ENCODE data around the gene DENND5B. TPM values are rescaled to one million over a fixed set of nuclear protein-coding genes. Genes with fewer than 3 reads are reported as not detected.
"Not testable (repeated sequence)": the region's sequence is repeated elsewhere in the genome, so short reads cannot be mapped to it uniquely, and the experiment has no call there.

Gene DENND5B
- total and polyA plus RNA-seq, 5 donors: 9.6 to 38.7 (median 37.1) TPM

DNA sequence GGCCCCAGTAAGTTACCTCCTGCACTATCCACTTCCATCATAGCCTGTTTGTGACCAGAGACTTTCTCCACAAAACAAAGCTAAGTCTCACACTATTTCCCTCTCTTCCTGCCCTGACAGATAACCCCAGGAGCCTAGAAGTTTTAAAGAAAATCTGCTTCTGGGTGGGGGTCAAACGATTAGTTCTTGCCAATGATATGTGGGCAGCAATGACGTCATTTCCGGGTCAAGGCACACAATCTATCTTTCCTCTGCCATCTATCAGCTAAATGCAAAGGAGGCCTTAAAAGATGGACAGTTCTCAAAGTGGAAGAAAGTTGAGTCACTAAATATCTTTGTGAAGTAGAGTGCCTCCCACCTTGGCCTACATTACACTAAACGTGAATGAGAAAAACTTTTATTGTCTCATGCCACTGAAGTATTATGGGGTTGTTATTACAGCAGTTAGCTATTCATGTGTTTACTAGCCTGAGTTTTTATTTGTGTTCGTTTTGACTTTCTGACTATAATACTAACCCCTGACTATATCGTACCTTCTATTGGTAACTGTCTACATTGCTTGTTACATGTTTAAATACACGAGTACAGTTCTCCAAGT, 86.2 kb downstream of the DENND5B start:
- DNase-seq: no peak
- H3K9me3 ChIP-seq (ENCODE audit: control insufficient read depth, low read length): no peaks in the 10 kb centered on the region
- WGBS: 87% methylated on average over 7 of the region's 7 CpGs
- intact Hi-C loops (cut with DNase I): no loop called here
- ATAC-seq: no peak
- peaks cover 1% of the 10 kb centered on the region for H3K4me1 ChIP-seq (ENCODE audit: control insufficient read depth, insufficient read depth, low read length)
- no peak overlapping the region for H3K27ac ChIP-seq (ENCODE audit: low read length)
- H3K27me3 ChIP-seq (ENCODE audit: control insufficient read depth, insufficient read depth): no peaks in the 10 kb centered on the region
- no peak overlapping the region for H3K4me3 ChIP-seq (ENCODE audit: low read length)

DNA sequence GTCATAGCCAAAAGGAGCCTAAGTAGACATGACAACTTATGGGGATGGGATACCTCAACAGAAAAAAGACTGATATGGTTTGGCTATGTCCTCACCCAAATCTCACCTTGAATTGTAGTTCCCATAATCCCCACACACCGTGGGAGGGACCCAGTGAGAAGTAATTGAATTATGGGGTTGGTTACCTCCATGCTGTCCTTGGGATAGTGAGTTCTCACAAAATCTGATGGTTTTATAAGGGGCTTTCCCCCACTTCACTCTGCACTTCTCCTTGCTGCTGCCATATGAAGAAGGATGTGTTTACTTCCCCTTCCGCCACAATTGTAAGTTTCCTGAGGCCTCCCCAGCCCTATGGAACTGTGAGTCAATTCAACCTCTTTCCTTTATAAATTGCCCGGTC, 89.9 kb downstream of the DENND5B start:
- H3K27me3 ChIP-seq (ENCODE audit: control insufficient read depth, insufficient read depth); H3K9me3 ChIP-seq (ENCODE audit: control insufficient read depth, low read length); H3K4me1 ChIP-seq (ENCODE audit: control insufficient read depth, insufficient read depth, low read length); H3K4me3 ChIP-seq (ENCODE audit: low read length); DNase-seq; ATAC-seq; intact Hi-C loops (cut with DNase I); H3K27ac ChIP-seq (ENCODE audit: low read length): not testable (repeated sequence)
- 93% methylated on average over 3 of the region's 3 CpGs for WGBS

DNA sequence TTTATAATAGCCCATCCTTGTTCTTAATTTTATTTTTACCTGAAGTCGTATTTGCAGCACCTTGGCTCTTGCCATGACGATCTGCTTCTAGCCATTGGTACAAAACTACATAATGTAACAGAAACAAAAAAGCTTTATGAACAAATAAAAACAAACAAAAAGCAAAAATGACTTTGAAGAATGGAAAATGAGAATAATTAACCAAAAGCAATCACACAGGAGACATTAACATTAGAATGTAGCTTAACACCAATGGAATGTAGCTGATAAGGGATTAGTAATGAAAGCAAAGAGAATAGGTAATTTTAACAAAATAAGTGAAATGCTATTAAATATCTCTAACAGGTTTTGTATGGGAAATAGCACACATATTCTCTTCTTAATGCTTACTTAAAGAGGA, 91.4 kb downstream of the DENND5B start:
- intact Hi-C loops (cut with DNase I): no loop called here

DNA sequence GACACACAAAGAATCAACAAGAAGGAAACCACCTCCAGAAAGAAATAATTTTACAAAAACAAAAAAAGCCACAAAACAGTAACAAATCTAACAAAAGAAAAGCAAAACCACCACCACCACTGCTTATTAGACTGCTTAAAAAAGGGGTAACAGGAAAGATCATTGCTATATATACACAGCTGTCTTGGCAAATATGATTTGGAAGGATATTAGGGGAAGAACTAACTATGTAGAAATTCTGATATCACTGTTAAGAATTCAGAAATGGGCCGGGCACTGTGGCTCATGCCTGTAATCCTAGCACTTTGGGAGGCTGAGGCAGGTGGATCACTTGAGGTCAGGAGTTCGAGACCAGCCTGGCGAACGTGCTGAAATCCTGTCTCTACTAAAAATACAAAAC, 92.5 kb downstream of the DENND5B start:
- WGBS: 79% methylated on average over 4 of the region's 4 CpGs
- Histone ChIP-seq H3K4me3 (ENCODE audit: low read length) (no peak overlapping the region), H3K9me3 (ENCODE audit: control insufficient read depth, low read length) (no peaks in the 10 kb centered on the region), H3K4me1 (ENCODE audit: control insufficient read depth, insufficient read depth, low read length) (peaks cover 3% of the 10 kb centered on the region), H3K27me3 (ENCODE audit: control insufficient read depth, insufficient read depth) (no peaks in the 10 kb centered on the region), H3K27ac (ENCODE audit: low read length) (no peak overlapping the region)
- DNase-seq: no peak
- intact Hi-C loops (cut with DNase I): no loop called here
- ATAC-seq: no peak

More for the DNA sequence above, 91.4 kb downstream of the DENND5B start:
- DNase-seq (no peak), ATAC-seq (no peak)
- no peaks in the 10 kb centered on the region for H3K9me3 ChIP-seq (ENCODE audit: control insufficient read depth, low read length)
- WGBS: 92% methylated on average over 2 of the region's 2 CpGs
- H3K4me1 ChIP-seq (ENCODE audit: control insufficient read depth, insufficient read depth, low read length): peaks cover 3% of the 10 kb centered on the region
- H3K27ac ChIP-seq (ENCODE audit: low read length): no peak overlapping the region
- no peak overlapping the region for H3K4me3 ChIP-seq (ENCODE audit: low read length)
- no peaks in the 10 kb centered on the region for H3K27me3 ChIP-seq (ENCODE audit: control insufficient read depth, insufficient read depth)

DNA sequence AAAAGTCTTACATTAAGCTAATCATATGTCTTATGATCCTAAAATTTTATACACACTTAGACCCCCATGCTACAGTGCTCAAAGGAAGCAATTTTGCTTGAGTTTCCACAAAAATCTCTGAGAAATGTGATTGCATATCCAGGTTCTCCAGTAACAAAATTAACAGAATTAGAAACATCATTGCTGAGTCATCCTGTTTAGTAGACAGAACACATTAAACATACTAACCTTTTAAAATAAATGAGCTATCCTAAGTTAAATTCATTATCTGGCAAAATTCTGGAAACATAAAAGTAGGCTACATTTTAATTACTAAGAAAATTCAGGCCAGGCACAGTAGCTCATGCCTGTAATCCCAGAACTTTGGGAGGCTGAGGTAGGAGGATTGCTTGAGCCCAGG, 94.7 kb downstream of the DENND5B start:
- Histone ChIP-seq H3K9me3 (ENCODE audit: control insufficient read depth, low read length) (no peaks in the 10 kb centered on the region), H3K4me1 (ENCODE audit: control insufficient read depth, insufficient read depth, low read length) (peaks cover 1% of the 10 kb centered on the region), H3K27me3 (ENCODE audit: control insufficient read depth, insufficient read depth) (no peaks in the 10 kb centered on the region), H3K4me3 (ENCODE audit: low read length) (no peak overlapping the region), H3K27ac (ENCODE audit: low read length) (no peak overlapping the region)
- DNase-seq (no peak), ATAC-seq (no peak)
- intact Hi-C loops (cut with DNase I): no loop called here

DNA sequence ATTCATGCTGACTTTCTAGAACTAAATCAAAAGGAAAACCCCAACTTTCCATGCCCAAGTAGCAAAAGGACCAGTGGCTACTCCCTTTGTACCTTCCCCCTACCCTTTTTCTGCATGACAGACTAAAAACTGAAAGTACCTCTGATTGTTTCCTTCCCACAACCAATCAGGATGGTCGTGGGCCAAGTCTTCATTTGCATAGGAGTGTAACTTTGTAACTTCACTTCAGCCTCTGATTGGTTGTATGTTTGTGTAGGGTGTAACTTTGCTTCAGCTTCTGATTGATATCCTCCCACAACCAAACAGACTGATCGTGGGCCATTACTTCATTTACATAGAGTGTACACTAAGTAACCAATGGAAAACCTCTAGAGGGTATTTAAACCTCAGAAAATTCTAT, 96.5 kb downstream of the DENND5B start:
- Histone ChIP-seq H3K4me1 (ENCODE audit: control insufficient read depth, insufficient read depth, low read length) (peaks cover 1% of the 10 kb centered on the region), H3K4me3 (ENCODE audit: low read length) (no peak overlapping the region), H3K27ac (ENCODE audit: low read length) (no peak overlapping the region), H3K9me3 (ENCODE audit: control insufficient read depth, low read length) (no peaks in the 10 kb centered on the region), H3K27me3 (ENCODE audit: control insufficient read depth, insufficient read depth) (no peaks in the 10 kb centered on the region)
- intact Hi-C loops (cut with DNase I): no loop called here
- ATAC-seq: no peak
- DNase-seq: no peak
- 93% methylated on average over 2 of the region's 2 CpGs for WGBS

DNA sequence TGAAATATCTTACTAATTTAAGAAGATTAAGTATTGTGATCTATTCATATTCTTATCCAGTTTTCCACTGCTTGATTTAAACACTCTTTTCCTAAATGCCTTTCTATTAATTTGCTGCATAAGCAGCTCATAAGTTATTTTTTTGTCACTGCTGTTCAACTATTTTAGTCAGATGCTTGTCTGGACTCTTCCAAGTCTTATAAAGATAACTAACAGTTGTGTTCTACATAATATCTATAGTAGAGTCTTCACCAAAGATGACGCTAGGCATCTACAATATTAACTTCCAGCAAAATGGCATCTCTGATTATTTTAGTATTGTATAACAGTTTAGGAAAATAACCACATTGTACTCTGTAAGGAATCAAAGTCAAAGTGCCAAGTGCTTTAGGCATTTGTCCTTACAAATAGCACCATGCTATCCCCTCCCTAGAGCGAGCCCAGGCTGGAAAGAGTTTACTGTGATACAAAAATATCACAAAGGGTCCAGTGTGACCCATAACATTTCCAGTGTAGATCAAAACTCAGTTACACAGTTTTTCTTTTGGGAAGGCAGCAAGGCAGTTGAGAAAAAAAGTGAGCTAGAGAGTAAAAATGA, 98.2 kb downstream of the DENND5B start:
- H3K9me3 ChIP-seq (ENCODE audit: control insufficient read depth, low read length): no peaks in the 10 kb centered on the region
- ATAC-seq (no peak), DNase-seq (no peak)
- peaks cover 1% of the 10 kb centered on the region for H3K4me1 ChIP-seq (ENCODE audit: control insufficient read depth, insufficient read depth, low read length)
- H3K27ac ChIP-seq (ENCODE audit: low read length): no peak overlapping the region
- 76% methylated on average over 2 of the region's 2 CpGs for WGBS
- no peaks in the 10 kb centered on the region for H3K27me3 ChIP-seq (ENCODE audit: control insufficient read depth, insufficient read depth)
- intact Hi-C loops (cut with DNase I): no loop called here
- no peak overlapping the region for H3K4me3 ChIP-seq (ENCODE audit: low read length)

DNA sequence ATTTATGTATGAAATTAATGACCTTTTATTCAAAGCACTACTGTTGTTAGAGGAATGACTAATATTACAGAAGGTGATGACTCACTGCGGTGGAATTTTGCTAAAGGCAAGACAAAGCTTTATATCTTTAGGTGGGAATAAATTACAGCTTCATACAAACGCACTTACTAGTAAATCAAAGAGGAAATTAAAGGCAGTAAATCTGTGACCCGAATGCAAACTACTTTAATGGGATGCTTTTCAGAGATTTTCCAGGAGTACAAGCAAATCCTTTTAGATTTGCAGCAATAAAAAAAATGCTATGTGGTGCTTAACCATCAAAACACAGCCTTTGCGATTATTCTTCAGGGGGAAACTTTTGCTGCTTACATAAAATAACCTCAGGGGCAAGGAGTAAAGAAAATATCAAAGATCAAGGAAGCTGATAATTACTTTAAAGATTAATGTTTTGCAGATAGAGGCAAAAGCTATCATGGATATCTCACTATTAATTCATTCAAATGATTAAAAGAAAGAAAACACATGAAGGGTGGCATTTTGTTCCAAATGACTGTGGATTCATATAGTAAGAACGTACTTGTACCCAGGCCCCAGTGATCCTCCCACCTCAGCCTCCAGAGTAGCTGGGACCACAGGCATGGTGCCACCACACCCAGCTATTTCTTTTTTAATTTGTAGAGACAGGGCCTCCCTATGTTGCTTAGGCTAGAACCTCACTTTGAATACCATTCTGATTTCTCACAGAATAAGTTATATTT, 98.9 kb downstream of the DENND5B start:
- Histone ChIP-seq H3K9me3 (ENCODE audit: control insufficient read depth, low read length) (no peaks in the 10 kb centered on the region), H3K4me3 (ENCODE audit: low read length) (no peak overlapping the region), H3K4me1 (ENCODE audit: control insufficient read depth, insufficient read depth, low read length) (no peaks in the 10 kb centered on the region), H3K27ac (ENCODE audit: low read length) (no peak overlapping the region), H3K27me3 (ENCODE audit: control insufficient read depth, insufficient read depth) (no peaks in the 10 kb centered on the region)
- DNase-seq (no peak), ATAC-seq (peak in 1 of 2 donors; percentile 36)
- intact Hi-C loops (cut with DNase I): no loop called here
- WGBS: 62% methylated on average over 5 of the region's 5 CpGs

DNA sequence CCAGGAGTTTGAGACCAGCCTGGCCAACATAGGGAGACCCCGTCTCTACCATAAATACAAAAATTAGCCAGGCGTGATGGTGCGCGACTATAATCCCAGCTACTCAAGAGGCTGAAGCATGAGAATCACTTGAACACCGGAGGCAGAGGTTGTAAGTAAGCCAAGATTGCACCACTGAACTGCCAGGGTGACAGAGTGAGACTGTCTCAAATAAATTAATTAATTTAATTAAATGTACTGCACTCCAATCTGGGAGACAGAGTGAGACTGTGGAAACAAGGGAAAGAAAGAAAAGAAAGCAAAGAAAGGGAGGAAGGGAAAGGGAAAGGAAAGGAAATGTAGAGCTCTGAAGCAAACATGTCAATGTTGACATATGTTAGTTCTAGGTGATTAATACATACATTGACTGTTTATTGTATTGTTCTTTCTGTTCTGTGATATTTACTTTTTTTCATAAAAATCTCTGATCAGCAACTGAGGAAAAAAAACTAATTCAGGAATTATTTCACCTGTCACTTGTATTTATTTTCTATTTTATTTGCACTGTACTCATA, 99.6 kb downstream of the DENND5B start:
- no peak overlapping the region for H3K4me3 ChIP-seq (ENCODE audit: low read length)
- 78% methylated on average over 5 of the region's 5 CpGs for WGBS
- ATAC-seq (no peak), DNase-seq (no peak)
- intact Hi-C loops (cut with DNase I): no loop called here
- no peaks in the 10 kb centered on the region for H3K4me1 ChIP-seq (ENCODE audit: control insufficient read depth, insufficient read depth, low read length)
- no peaks in the 10 kb centered on the region for H3K9me3 ChIP-seq (ENCODE audit: control insufficient read depth, low read length)
- H3K27me3 ChIP-seq (ENCODE audit: control insufficient read depth, insufficient read depth): no peaks in the 10 kb centered on the region
- no peak overlapping the region for H3K27ac ChIP-seq (ENCODE audit: low read length)

DNA sequence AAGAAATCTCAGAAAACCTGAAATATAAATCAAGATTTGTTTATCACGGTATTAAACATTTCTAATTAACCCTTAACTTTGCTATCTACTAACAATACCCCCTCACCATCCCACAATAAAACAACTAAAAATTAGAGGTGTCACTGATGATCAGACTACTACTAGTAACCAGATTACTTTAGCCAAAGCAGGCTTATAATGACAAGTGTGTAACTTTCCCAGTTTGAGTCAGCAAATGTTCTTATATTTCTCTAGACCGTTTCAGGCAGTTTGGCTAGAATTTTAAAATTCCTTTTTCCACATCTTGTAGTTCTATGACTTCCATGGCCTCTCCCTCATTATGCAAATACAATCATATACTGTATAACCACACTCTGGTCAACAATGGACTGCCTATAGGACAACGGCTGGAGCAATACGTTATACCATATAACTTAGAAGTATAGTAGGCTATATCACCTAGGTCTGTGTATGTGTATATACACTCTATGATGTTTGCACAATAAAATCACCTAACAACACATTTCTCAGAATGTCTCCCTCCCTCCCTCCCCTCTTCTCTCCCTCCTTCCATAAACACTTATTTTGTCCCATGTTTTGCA, 102.1 kb downstream of the DENND5B start:
- Histone ChIP-seq H3K27ac (ENCODE audit: low read length) (no peak overlapping the region), H3K4me1 (ENCODE audit: control insufficient read depth, insufficient read depth, low read length) (no peaks in the 10 kb centered on the region), H3K9me3 (ENCODE audit: control insufficient read depth, low read length) (no peaks in the 10 kb centered on the region), H3K4me3 (ENCODE audit: low read length) (no peak overlapping the region), H3K27me3 (ENCODE audit: control insufficient read depth, insufficient read depth) (no peaks in the 10 kb centered on the region)
- ATAC-seq (no peak), DNase-seq (no peak)
- 73% methylated on average over 4 of the region's 4 CpGs for WGBS
- intact Hi-C loops (cut with DNase I): no loop called here

DNA sequence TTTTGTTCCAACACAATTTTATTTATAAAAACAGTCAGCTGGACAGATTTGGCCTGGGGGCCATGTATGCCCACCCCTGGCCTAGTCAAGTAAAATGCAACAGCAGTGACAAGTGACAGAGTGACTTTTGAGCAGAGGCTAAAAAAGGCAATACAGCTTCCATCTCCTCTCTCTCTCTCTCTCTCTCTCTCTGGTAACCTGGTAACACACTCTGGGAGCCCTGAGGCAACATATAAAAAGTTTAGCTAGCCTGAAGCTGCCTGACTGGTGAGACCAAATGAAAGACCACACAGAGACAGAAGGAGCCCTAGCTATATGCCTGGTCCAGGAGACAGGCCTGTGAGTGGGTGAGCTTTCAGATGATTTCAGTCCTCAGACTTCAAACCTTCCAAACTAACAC, 105.4 kb downstream of the DENND5B start:
- H3K27me3 ChIP-seq (ENCODE audit: control insufficient read depth, insufficient read depth): no peaks in the 10 kb centered on the region
- ATAC-seq (peak in 1 of 2 donors; percentile 21), DNase-seq (no peak)
- intact Hi-C loops (cut with DNase I): no loop called here
- H3K27ac ChIP-seq (ENCODE audit: low read length): no peak overlapping the region
- no peaks in the 10 kb centered on the region for H3K9me3 ChIP-seq (ENCODE audit: control insufficient read depth, low read length)
- peaks cover 2% of the 10 kb centered on the region for H3K4me1 ChIP-seq (ENCODE audit: control insufficient read depth, insufficient read depth, low read length)
- no peak overlapping the region for H3K4me3 ChIP-seq (ENCODE audit: low read length)
